ENCODE results near the gene NUTF2. TPM values are rescaled to one million over a fixed set of nuclear protein-coding genes. Genes with fewer than 3 reads are reported as not detected.

The NUTF2 gene
- total and polyA plus RNA-seq, 2 donors (not counting 1 experiment from before 2014, with no cell fraction given): 50.1 to 87.3 TPM

DNA sequence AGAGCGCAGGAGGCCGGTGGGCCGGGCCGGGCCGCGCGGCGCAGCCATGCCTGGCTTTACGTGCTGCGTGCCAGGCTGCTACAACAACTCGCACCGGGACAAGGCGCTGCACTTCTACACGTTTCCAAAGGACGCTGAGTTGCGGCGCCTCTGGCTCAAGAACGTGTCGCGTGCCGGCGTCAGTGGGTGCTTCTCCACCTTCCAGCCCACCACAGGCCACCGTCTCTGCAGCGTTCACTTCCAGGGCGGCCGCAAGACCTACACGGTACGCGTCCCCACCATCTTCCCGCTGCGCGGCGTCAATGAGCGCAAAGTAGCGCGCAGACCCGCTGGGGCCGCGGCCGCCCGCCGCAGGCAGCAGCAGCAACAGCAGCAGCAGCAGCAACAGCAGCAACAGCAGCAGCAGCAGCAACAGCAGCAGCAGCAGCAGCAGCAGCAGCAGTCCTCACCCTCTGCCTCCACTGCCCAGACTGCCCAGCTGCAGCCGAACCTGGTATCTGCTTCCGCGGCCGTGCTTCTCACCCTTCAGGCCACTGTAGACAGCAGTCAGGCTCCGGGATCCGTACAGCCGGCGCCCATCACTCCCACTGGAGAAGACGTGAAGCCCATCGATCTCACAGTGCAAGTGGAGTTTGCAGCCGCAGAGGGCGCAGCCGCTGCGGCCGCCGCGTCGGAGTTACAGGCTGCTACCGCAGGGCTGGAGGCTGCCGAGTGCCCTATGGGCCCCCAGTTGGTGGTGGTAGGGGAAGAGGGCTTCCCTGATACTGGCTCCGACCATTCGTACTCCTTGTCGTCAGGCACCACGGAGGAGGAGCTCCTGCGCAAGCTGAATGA lies 4.0 kb upstream of the NUTF2 start:
- Mint-ChIP-seq H3K4me1 (peaks cover 40% of the 10 kb centered on the region), H3K4me3 (peak overlapping the region; percentile 95), H3K27me3 (no peaks in the 10 kb centered on the region), H3K27ac (peak overlapping the region; percentile 97), H3K9me3 (ENCODE audit: insufficient read depth) (no peaks in the 10 kb centered on the region)
- ChIA-PET CTCF (interaction anchor here (1.0 to 3.0 kb wide), 3 partner anchors 22 to 198 kb away, joined by 3 to 13 read pairs (median 3); no protein-coding TSS in a partner anchor), POLR2A (interaction anchor here (0.8 kb wide), 1 partner anchor 10 kb away, joined by 3 read pairs; no protein-coding TSS in a partner anchor)
- peak overlapping the region; percentile 83 for H3K9ac ChIP-seq (ENCODE audit: low read length)
- H3K27ac ChIP-seq (ENCODE audit: low read length in 2 of 2): peak overlapping the region; percentile 25 to 87
- intact Hi-C loops (cut with micrococcal nuclease): loop anchor here (1.0 to 10.0 kb wide), 9 partner anchors 9 to 1088 kb away; partner anchors contain the start of genes ACD, C16orf86, CTCF and DYNC1LI2
- no peaks in the 10 kb centered on the region for H3K27me3 ChIP-seq (replicated peaks in 1 of 4; ENCODE audit: control extremely low read depth in 1 of 4, control insufficient read depth in 3 of 4, insufficient read depth in 4 of 4, low read length in 3 of 4)
- DNase-seq (peak; percentile 78), ATAC-seq (ENCODE audit: low read depth) (peak; percentile 23)
- 1% methylated on average over 67 of the region's 67 CpGs for WGBS (ENCODE audit: insufficient coverage)
- peak overlapping the region; percentile 97 for H3K4me2 ChIP-seq (replicated peaks; ENCODE audit: low read depth, low read length, poor library complexity, severe bottlenecking)
- peak overlapping the region; percentile 42 to 91 (median 74) for H3K4me3 ChIP-seq (ENCODE audit: control extremely low read depth in 1 of 5, extremely low read depth in 1 of 5, insufficient read depth in 1 of 5, low read depth in 2 of 5, low read length in 4 of 5)
- H4K20me1 ChIP-seq (ENCODE audit: control insufficient read depth, insufficient read depth, low read length, poor library complexity, severe bottlenecking): peaks cover 22% of the 10 kb centered on the region
- peaks cover 0 to 5% (median 0%) of the 10 kb centered on the region in 3 donors for H3K9me3 ChIP-seq (ENCODE audit: control extremely low read depth in 1 of 3, control insufficient read depth in 2 of 3, insufficient read depth in 1 of 3, low read length in 2 of 3)
- H3K79me2 ChIP-seq (ENCODE audit: control insufficient read depth, insufficient read depth, low read length): peaks cover 31% of the 10 kb centered on the region
- H3K4me1 ChIP-seq (ENCODE audit: control insufficient read depth in 2 of 2, insufficient read depth in 2 of 2, low read length in 2 of 2): peaks cover 34 to 47% of the 10 kb centered on the region in 2 donors
- no peaks in the 10 kb centered on the region for H3K36me3 ChIP-seq (replicated peaks in 1 of 2; ENCODE audit: control extremely low read depth in 1 of 2, control insufficient read depth in 1 of 2, extremely low read depth in 1 of 2, insufficient read depth in 2 of 2, low read length in 1 of 2)
- peak overlapping the region; percentile 99 for H2AFZ ChIP-seq (ENCODE audit: insufficient read depth, low read depth, low read length, poor library complexity, severe bottlenecking)
- TF ChIP-seq, protein P1, sequence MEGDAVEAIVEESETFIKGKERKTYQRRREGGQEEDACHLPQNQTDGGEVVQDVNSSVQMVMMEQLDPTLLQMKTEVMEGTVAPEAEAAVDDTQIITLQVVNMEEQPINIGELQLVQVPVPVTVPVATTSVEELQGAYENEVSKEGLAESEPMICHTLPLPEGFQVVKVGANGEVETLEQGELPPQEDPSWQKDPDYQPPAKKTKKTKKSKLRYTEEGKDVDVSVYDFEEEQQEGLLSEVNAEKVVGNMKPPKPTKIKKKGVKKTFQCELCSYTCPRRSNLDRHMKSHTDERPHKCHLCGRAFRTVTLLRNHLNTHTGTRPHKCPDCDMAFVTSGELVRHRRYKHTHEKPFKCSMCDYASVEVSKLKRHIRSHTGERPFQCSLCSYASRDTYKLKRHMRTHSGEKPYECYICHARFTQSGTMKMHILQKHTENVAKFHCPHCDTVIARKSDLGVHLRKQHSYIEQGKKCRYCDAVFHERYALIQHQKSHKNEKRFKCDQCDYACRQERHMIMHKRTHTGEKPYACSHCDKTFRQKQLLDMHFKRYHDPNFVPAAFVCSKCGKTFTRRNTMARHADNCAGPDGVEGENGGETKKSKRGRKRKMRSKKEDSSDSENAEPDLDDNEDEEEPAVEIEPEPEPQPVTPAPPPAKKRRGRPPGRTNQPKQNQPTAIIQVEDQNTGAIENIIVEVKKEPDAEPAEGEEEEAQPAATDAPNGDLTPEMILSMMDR (IDR thresholded peaks at IDR 0.05): peak; percentile 43
- TF ChIP-seq EZH2 (IDR thresholded peaks at IDR 0.05; ENCODE audit: borderline replicate concordance, insufficient read depth, low read depth, low read length, poor library complexity, severe bottlenecking): no peak
